Measurements from ENCODE around the gene ARID5A.
"Not testable (repeated sequence)": the region's sequence is repeated elsewhere in the genome, so short reads cannot be mapped to it uniquely, and the experiment has no call there.

The ARID5A gene

DNA sequence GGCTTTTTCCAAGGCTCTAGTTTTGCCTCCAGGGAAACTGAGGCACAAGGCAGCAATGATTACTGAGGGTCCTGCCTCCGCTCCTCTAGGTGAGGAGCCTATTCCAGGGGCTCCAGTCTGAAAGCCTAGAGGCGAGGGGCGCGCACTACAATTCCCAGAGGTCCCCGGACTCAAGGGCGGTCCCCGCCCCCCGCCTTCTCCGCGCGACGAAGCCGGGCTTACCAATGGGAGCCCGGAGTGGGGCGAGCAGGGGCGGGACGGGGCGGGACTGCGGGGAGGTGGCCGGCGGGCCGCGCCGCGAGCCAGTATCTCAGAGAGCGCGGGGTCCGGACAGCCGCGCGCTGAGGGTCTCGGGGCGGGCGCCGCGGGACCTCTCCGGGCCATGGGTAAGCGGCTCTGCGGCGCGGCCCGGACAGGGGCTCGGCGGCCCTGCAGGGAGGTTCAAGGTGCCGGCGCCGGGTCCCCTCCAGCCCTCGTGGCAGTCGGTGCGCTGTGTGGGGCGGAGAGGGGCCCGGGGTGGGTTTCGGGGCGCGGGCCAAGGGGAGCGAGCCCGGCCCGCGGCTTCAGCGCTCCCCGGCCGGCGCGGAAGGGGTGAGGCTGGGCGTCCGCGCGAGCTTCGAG, at the start of gene ARID5A:
TSS of gene ARID5A (plus strand) at position 308 of the 621 bp plus-strand sequence. CDS start at position 383, 75 bp downstream.
- peak; percentile 93 for DNase-seq

DNA sequence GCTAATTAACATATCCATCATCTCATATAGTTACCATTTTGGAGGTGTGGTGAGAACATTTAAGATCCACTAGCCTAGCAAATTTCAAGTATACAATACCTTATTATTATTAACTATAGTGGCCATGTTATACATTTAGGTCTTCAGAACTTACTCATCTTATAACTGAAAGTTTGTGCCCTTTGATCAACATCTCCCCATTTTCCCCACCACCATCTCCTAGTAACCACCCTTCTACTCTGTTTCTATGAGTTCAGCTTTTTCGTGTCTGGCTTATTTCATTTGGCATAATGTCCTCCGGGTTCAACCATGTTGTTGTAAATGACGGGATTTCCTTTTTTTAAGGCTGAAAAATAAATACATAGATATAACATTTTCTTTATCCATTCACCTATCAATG, 47.3 kb upstream of the ARID5A start:
- DNase-seq, result no peak

- no peak for DNase-seq
Observed at GRCh38 chr2:96489663-96490062, 46.9 kb upstream of the ARID5A start.

DNA sequence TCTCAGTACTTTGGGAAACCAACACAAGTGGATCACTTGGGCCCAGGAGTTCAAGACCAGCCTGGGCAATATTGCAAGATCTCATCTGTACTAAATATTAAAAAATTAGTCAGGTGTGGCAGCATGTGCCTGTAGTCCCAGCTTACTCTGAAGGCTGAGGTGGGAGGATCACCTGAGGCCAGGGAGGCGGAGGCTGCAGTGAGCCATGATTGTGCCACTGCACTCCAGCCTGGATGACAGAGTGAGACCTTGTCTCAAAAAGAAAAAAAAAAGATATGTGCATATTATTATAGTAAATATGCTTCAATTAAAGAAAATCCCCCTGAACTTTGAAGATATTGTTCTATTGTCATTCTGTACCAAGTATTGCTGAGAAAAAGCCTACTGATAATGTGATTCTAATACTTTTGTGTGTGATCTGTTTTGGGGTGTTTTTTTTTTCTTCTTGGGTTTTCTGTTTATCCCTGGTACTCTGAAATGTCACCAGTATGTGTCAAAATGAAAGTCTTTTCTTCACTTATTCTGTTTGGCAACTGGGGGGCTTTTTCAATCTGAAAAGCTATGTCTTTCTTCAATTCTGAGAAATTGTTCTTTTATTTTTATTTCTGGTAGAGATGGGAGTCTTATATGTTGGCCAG, 44.6 kb upstream of the ARID5A start:
- no peak for DNase-seq

DNA sequence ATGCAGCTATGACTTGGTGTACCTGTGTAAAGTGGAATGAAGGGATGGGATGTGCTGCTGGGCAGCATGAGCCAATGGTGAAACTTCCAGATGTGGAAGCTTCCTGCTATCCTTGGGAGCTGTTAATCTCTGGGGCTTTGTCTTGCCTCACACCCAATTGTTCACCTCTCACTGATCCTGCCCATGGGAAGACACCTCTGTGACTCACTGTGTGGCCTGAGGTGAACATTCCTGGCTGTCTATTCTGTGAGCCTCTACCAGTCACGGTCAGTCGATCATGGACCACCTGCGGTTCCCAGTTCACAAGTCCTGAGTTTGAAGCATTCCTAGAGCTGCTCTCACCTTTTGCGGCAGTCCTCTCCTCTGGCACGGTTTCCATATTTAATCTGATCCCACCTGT, 43.5 kb upstream of the ARID5A start:
- DNase-seq, result no peak

DNA sequence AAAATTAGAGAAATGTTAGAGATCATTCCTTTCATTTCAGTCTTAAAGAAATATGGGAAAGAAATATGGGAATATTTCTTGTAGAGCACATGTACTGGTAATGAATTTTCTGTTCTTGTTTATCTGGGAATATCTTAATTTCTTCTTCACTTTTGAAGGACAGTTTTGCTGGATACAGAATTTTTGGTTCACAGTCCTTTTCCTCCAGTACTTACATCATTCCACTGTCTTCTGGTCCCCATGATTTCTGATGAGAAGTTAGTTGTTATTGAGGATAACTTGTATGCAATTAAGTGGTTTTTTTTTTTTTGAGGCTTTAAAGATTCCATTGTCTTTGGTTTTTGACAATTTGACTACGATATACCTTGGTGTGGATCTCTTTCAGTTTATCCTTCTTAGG, 42.4 kb upstream of the ARID5A start:
- DNase-seq, result no peak

DNA sequence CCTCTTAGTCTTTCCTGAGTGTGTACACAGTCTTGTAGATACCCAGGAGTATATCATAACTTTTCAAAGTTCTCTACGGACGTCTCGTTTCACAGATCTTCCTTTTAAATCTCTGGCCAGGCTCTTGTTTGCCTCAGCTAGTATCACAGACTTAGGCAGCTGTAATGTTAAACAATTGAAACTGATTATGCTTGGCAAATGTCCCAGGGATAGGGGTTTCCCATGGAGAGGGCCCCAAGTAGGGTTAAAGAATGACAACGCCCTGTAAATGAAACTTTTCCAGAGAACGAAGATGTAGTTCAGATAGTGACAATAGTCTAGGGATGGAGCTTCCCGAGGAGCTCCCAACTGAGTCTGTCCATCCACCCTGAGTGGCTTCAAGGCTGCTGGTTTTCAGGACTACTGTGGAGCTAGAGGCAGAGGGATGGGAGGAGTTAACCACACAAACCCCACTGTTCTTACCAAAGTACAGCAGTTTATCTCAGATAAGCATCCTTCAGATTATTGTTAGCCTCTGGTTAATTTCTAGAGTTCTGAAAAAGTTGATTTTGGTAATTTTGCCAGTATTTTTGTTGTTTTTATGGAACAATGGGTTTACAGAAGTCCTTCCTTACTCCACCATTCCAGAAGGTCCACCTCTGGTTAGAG, 40.4 kb upstream of the ARID5A start:
- DNase-seq, result no peak

GRCh38 chr2:96498021-96498431, 38.5 kb upstream of the ARID5A start:
- no peak for DNase-seq

DNA sequence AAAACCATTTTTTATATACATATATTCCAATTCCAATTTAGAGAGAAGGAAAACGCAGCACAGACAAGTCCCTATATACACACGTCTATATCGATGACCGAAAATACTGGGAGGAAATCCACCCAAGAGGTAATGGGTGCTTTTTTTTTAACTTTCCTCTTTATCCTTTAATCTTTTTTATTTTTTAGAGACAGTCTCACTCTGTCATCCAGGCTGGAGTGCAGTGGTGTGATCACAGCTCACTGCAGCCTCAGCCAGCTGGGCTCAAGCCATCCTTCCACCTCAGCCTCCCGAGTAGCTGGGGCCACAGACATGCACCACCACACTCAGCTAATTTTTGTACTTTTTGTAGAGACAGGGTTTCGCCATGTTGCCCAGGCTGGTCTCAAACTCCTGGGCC, 37.9 kb upstream of the ARID5A start:
- DNase-seq, result not testable (repeated sequence)

DNA sequence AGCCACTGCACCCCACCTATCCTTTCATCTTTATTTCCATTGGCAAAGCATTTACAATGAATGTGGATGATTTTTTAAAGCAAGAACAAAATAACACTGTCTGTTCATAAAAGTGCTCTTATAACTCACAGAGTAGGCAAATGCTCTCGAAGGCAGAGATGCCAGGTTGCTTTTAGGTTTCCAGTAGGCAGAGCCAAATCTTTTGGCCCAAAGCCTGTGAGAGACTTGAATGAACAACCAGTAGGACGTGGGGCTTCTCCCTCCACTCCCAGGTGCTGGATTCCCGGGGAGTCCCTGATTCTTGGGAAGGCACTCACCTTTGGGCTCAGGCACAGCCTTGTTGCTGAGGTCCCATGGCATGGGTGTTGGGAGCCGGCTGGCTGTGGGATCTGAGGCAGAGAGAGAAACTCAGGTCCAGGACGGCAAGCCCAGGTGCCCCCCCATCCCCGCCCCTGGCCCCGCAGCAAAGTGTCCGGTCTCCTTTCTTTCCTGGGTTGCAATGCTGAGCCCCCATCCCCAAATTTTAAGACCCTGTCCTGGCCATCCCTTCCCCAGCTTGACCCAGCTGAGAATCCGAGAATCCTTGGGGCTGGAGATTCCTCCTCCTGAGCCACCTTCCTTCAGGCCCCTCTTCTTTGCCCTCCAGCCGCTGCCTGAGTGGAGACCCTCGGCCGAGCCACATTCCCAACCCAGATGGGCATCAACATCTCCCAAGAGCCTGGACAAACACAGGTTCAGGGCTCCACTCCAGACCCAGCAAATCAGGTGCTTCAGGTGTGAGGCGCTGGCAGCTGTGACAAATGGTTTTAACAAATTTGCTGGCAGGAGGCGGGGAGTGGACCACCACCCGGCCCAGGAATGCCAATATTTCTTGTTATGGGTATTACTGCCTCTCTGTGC, 37.2 kb upstream of the ARID5A start:
- DNase-seq, result no peak

GRCh38 chr2:96500385-96501066, 36.0 kb upstream of the ARID5A start:
- DNase-seq, result no peak

DNA sequence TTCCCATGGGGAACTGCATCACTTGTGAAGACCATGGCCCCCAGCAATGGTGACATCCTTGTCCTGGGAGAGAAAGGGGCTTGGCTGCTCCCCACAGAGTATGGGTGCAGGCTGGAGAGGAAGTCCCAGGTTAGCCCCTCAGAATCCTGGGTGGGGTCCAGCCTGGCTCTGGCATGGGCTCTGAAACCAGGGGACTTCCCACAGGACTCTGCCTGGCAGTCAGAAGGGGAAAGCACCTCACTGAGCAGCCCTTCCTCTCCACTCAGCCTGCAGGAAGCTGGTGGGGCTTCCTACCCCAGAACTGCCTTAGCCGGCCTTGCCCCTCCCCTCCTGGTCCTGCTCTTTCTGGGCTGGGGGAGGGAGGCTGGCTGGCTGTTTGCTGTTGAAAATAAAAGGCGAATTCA, 35.1 kb upstream of the ARID5A start:
- DNase-seq, result no peak

GRCh38 chr2:96501886-96502810, 34.4 kb upstream of the ARID5A start:
- no peak for DNase-seq

DNA sequence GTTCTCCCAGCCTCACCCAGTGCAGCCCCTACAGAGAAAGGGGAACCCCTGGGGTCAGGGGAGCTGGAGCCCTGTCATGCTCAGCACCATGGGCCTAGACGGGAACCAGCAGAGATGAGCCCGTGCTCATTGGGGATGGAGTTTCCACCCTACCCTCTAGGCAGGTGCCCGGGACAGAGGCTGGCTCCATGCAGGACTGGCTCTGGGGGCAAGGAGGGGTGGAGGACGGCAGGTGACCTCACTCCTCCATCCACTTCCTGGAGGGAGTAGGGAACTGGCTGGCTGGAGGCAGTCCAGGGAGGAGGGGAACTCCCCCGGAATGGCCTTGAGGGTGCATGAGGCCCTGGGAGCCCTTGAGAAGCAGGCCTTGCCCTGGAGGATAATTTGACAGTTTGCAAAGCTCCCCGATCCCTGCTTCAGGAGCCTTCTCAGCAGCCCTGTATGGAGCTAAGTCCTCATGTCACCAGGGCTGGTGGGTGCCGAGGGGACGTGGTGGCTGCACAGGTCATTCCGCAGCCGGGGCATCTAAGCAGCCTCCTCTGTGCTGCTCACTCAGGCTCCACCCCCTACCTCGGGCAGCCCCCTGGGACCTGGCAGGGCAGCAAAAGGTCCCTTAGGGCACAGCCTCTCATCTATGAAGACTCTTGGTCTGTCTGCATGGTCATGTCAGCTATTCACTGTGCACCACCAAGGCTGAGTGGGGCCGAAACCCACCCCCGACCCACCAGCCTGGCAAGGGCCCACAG, 33.5 kb upstream of the ARID5A start:
- DNase-seq, result no peak

GRCh38 chr2:96503637-96504243, 32.8 kb upstream of the ARID5A start:
- DNase-seq, result no peak

DNA sequence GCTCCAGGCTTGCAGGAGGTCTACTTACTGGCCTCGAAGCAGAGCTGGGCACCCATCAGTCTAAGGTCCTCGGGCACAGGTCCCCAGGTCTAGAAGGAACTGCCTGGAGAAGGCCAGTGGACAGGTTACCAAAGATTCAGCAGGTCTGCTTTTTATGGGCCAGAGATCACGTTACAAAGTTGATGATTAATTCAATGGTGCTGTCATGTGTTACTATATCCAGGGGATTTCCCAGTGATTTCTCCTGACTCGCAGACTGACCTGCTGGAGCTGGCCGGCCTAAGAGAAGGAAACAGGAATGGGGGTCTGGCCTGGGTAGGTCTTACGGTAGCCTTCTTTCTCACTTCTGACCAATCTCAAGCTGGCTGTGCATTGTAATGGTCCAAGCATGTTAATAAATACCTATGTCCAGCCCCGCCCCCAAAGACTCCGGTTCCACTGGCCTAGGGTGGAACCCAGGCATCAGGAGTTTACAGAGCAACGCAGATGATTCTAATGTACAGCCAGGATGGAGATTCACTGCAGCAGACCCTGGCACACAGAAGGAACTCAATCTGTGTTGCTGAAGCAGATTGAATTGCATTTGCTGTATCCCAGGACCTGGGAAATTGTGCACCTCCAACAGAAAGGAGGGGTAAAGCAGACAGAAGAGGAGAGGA, 31.2 kb upstream of the ARID5A start, which contains the start of gene NEURL3:
TSS of gene NEURL3 (minus strand) at position 127 of the 659 bp plus-strand sequence. CDS start at position 56, 71 bp downstream.
- DNase-seq, result no peak

DNA sequence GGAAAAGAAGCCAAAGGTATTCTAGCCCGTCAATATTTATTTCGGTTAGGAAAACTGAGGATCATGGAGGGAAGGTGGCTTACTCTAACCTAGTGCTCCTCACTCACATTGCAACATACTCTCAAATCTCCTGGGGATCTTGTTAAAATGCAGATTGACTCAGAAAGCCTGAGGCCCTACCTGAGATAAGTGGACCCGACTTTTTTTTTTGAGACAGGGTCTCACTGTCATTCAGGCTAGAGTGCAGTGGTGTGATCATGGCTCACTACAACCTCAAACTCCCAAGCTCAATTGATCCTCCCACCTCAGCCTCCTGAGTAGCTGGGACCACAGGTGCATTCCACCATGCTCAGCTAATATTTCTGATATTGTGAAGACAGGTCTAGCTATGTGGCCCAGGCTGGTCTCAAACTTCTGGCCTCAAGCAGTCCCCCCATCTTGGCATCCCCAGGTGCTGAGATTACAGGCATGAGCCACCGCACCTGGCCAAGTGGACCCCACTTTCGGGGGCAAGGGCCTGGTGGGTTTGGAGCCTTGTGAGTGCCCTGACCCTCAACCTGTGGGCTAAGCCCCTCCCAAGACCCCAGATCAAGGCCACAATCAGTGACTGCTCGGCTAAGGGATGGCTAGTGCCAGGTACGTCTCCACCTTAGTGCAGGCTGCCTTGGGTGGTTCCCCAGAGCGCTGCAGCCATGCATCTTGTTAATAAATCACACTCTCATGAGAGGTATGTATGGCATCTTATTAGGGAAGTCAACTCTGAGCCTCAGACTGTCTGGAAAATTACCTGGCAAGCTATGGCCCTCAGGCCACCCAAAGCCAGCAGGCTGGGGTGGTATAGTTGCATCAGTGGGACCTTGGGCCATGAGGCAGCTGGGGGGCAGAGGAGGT, 30.3 kb upstream of the ARID5A start:
- DNase-seq, result no peak

DNA sequence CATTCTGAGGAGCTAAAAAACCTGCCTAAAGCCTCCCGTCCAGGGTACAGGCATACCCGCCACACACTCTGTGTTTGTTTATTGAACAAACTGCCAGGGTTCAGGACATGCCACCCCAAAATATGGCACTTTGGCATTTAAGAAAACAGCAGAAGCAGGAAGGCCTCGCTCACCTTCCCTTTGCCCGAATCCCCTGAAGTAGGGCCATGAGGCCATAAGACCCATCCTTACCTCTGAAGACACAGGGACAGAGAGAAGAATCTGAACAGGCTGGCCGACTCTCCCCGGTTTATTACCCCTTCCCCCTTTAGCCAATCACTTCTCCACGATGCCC, 29.7 kb upstream of the ARID5A start:
- no peak for DNase-seq
